GM12801 (cell line): Measurements from ENCODE around the gene SAG.

ENCODE experiments used
- TF ChIP-seq, protein P1 (sequence below): IDR thresholded peaks from one replicate; pipeline ENCODE4 v1.5.1; 2011; ENCODE audit warnings: control low read depth; ENCODE audit not compliant: insufficient read length; ENCODE audit errors: extremely low read depth

The SAG gene

DNA sequence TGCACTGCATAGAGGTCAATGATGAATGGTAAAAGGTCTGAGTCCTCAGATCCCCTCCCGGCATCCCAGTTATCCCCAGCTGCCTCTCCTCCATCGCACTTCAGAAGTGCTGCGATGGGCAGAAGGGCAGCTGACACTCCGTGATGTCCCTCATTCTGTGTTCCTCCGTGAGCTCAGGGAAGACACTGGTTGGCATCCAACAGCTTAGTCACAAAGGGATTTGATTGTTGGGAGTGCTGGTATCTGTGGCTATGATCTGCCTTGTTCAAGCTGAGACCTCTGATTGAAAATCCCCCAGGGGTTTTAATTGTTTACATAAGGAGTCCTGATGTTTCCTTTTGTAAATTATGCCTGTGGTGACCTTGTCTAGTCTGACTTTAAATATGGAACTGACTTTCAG lies 19.0 kb upstream of the SAG start:
- TF ChIP-seq, protein P1, sequence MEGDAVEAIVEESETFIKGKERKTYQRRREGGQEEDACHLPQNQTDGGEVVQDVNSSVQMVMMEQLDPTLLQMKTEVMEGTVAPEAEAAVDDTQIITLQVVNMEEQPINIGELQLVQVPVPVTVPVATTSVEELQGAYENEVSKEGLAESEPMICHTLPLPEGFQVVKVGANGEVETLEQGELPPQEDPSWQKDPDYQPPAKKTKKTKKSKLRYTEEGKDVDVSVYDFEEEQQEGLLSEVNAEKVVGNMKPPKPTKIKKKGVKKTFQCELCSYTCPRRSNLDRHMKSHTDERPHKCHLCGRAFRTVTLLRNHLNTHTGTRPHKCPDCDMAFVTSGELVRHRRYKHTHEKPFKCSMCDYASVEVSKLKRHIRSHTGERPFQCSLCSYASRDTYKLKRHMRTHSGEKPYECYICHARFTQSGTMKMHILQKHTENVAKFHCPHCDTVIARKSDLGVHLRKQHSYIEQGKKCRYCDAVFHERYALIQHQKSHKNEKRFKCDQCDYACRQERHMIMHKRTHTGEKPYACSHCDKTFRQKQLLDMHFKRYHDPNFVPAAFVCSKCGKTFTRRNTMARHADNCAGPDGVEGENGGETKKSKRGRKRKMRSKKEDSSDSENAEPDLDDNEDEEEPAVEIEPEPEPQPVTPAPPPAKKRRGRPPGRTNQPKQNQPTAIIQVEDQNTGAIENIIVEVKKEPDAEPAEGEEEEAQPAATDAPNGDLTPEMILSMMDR = no peak

DNA sequence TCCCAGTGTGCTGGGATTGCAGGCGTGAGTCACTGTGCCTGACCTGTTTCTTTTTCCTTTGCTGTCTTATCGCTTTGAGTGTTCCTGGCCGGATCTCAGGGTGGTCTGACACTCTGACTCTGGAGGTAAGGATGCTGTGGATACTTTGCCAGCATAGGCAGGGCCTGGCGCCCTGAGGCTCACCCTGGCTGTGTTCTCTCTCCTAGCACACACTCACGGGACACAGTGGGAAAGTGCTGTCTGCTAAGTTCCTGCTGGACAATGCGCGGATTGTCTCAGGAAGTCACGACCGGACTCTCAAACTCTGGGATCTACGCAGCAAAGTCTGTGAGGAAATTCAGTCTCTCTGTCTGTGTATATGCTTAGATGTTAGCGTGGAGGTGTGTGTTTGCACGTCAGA lies 18.0 kb upstream of the SAG start:
- TF ChIP-seq, protein P1 = no peak

GRCh38 chr2:233290051-233290845 lies 17.4 kb upstream of the SAG start:
- TF ChIP-seq, protein P1 = no peak

- TF ChIP-seq, protein P1 = no peak
Observed at GRCh38 chr2:233295891-233296290, 11.7 kb upstream of the SAG start.

- TF ChIP-seq, protein P1 = no peak
Observed at GRCh38 chr2:233297076-233297475, 10.5 kb upstream of the SAG start.

DNA sequence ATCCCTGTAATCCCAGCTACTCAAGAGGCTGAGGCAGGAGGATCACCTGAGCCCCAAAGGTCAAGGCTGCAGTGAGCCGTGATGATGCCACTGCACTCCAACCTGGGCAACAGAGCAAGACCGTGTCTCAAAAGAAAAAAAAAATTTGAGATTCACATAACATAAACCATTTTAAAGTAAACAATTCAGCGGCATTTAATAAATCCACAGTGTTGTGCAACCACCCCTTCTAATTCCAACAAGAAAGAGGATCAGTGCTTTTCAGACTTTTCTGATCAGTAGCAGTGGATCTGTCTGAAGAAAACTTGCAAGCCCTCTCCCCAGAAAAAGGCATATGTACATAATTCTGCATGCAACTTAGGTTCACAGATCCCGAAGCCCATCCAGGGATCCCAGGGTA lies 7.2 kb upstream of the SAG start:
- TF ChIP-seq, protein P1 = no peak

DNA sequence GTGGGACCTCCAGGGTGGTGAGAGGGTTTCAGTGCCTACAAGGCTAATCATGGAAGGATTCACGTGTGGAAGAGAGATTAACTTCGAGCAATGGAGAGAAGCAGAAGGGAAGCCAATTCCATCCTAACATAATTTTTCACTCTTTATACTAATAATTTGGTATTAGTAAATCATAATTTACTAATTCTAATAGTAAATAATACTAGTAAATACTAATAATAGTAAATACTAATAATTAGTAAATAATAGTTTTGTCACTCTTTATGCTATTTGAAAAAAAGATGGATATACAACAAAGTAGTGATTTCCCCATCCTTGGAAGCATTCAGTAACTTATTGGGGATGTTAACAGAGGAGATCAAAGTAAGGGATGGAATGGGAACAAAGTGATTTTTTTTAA lies 6.4 kb upstream of the SAG start:
- TF ChIP-seq, protein P1 = no peak
